ENCODE results near the gene ZBTB17.
"Not testable (repeated sequence)": the region's sequence is repeated elsewhere in the genome, so short reads cannot be mapped to it uniquely, and the experiment has no call there.

The ZBTB17 gene

DNA sequence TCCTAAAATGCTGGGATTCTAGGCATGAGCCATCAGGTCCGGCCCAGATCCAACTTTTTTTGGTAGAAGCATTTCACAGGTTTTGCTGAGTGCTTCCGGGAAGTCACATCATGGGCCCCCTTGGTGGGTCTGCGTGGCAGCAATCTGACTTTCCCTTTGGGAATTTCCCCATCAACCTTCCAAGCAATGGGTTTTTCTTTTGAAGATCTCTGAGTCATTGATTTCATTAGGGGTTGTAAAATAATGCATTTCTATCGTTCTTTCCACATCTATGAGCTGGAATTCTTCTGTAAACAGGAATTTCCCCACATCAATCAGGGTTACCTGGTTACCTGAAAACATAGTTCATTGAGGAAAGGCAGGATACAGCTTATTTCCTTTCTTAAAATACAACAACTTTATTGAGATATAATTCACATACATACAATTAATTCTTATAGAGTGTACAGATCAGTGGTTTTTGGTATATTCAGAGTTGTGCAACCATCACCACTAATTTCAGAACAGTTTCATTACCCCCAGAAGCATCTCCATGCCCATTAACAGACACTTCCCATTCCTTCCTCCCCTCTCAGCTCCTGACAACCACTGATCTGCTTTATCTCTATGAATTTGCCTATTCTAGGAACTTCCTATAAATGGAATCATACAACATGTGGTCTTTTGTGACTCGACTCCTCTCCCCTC lies 9.9 kb upstream of the ZBTB17 start:
- no peak for DNase-seq

DNA sequence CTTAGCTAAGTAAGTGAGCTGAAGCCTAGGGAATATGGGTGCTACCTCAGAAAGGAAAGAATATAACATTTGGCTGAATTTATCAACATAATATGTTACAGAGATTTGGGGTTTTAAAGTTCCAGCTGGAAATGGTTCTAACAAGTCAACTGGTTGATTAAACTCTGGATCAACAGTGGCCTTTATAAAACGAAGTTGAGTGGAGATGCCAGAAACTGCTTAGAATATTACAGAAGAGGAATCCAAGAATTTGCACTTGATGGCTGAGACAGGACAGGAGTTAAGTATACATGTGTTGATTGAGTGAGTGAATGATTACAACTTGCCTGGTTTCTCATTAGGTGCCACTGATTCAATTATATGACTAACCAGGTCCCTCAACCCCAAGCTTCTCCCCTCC lies 7.4 kb upstream of the ZBTB17 start:
- DNase-seq: no peak

DNA sequence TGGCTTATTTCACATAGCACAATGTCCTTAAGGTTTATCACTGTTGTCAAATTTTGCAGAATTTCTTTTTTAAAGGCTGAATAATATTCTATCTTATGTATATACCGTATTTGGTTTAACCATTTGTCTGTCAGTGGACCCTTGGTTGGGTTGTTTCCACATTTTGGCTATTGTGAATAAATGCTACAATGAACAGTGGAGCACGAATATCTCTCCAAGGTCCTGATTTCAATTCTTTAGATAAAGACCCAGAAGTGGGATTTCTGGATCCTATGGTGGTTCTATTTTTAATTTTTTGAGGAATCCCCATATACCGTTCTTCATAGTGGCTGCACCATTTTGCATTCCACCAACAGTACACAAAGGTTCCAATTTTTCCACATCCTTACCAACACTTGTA lies 5.8 kb upstream of the ZBTB17 start:
- DNase-seq: no peak

- not testable (repeated sequence) for DNase-seq
Measured at GRCh38 chr1:15977947-15978346, 2.0 kb upstream of the ZBTB17 start.

DNA sequence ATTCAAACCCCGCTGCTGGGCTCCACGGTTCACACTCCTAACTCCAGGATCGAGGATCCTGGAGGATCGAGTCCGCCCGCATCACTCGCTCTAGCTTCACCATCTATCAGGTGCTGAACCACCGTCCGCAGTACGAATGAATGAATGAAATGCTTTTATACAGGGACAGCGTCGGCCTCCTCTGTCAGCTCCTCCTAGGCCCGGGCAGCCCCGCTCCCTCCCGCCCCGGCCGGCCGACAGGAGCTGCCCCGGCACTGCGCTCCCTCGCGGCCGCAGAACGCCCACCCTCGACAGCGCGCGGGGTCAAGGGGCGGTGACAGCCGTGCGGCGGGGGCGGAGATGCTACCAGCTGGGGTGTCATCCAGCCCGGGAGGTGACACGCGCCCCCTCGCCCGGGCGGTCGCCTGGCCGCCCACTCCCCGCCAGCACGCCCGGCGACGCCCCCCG lies 520 bp downstream of the ZBTB17 start:
- DNase-seq: no peak

GRCh38 chr1:15974855-15975254 lies 1.0 kb downstream of the ZBTB17 start:
- DNase-seq: no peak

DNA sequence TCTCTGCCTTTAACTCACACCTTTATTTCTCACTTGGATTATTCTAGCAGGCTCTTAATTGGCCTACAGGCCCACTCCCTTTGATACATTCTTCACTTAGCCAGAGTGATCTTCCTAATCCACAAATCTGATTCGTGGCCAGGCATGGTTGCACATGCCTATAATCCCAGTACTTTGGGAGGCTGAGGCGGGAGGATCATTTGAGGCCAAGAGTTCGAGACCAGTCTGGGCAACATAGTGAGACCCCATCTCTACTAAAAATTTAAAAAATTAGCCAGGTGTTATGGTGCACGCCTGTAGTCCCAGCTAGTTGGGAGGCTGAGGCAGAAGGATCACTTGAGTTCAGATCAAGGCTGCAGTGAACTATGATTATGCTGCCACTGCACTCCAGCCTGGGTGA lies 2.1 kb downstream of the ZBTB17 start:
- no peak for DNase-seq

DNA sequence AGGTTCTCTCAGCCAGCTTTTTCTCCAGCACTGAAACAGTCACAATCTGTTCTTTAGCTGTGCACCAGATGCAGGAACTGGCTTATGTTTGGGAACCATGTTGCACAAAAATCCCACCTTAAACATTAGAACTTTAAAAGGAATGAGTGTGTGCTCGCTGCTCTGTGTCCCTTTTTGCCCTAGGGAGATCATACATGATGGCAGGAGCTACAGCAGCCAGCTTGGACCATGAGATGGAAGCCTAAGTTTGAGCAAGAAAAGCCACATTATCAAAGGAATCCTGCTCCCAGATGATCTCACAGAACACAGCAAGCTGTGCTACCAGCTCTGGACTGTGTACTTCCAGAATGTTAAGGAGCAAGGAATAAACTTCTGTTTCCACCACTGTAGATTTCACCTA lies 3.5 kb downstream of the ZBTB17 start:
- no peak for DNase-seq

- DNase-seq: no peak
Measured at GRCh38 chr1:15970911-15971310, 5.0 kb downstream of the ZBTB17 start.

GRCh38 chr1:15969321-15969880 lies 6.5 kb downstream of the ZBTB17 start:
- no peak for DNase-seq

- no peak for DNase-seq
Measured at GRCh38 chr1:15968172-15968571, 7.7 kb downstream of the ZBTB17 start.

DNA sequence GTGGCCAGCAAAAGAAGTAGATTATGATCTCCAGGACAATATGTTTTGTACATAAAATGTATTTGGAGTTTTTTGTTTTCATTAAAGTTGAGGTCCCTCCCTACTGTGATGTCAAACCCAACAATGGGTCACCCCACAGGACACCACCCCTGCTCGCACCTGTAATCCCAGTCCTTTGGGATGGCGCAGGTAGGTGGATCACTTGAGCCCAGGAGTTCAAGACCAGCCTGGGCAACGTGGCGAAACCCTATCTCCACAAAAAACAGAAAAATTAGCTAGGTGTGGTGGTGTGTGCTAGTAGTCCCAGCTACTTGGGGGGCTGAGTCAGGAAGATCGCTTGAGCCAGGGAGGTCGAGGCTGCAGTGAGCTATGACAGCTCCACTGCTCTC lies 9.0 kb downstream of the ZBTB17 start:
- no peak for DNase-seq

DNA sequence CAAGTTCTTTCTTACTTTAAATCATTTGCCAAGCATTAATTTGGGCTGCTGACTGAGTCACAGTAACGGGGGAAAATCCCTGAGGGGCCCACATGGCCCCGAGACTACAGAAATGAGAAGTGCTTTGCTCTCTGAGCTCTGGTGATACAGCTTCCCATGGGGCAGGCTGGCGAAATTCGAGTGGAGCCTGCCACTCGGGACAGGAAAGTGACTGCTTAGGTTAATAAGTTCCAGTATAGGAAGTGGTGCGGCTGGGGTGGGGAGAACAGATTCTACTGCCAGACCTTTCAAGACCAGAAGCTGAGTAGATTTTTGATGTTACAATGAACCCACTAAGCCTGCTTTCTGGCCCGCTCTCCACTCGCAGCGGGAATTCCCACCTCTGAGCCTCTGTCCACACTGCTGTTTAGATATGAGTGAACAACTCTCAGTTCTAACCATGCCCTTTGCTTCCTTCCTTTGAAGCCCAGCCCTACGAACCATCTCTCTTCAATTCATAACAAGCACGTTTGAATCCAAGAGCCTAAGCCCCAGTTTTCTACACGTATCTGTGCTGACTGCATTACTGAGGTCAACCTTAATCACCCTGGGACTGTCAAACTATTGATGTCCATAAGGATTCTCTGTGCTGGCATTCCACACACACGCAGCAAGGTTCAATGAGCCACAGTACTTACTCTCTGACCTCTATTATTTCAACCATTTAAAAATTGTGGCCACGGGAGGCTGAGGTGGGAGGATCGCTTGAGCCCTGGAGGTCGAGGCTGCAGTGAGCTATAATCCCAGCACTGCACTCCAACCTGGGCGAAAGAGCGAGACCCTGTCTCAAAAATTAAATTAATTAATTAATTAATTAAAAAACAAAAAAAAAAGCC lies 9.6 kb downstream of the ZBTB17 start:
- no peak for DNase-seq

DNA sequence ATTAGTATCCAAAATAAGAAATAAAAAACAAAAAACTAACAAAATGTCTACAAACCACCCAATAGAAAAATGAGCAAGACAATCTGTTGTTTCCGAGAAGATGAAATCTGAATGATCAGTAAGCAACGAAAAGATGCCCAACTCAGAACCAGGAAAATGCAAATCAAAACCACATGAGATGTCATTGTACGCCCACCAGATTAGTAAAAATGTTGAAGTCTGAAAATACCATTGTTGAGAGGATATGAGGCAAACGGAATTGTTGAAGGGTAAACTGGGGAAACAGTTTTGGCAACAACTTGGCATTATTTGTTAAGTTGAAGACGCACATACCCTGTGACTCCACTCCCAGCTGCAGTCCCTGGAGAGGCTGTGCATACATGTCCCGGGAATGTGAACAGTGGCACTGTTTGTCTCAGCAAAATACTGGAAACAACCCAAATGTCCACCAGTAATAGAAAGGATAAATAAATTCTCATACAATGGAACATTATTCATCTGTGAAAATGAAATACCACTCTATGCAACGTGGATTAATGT lies 10.6 kb downstream of the ZBTB17 start:
- DNase-seq: no peak

- DNase-seq: no peak
Measured at GRCh38 chr1:15963968-15964648, 11.8 kb downstream of the ZBTB17 start.

GRCh38 chr1:15963363-15963967 lies 12.4 kb downstream of the ZBTB17 start:
- no peak for DNase-seq

DNA sequence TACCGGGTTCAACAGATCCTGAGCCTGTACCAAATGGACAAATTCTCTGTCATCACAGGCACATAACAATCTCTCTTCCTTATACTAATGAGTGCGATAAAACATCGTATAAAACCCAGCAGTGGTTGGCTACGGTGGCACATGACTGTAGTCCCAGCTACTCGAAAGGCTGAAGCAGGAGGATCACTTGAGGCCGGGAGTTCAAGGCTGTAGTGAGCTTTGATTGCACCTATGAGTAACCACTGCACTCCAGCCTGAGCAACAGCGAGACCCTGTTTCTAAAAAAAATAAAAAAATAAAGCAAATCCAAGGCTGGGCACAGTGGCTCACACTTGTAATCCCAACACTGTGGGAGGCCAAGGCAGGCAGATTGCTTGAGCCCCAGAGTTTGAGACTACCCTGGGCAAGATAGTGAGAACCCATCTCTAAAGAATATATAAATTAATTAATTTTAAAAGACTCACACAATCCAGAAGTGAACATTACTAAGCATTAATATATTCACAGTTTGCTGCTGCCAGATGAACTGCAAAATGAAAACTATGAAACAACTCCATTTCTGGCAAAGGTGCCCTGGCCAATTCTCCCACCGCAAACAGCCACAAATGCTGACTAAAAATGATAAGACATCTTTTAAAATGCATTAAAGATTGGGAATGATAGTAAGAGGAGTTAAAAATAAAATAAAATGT lies 13.1 kb downstream of the ZBTB17 start:
- DNase-seq: no peak

- no peak for DNase-seq
Measured at GRCh38 chr1:15962176-15962575, 13.7 kb downstream of the ZBTB17 start.

DNA sequence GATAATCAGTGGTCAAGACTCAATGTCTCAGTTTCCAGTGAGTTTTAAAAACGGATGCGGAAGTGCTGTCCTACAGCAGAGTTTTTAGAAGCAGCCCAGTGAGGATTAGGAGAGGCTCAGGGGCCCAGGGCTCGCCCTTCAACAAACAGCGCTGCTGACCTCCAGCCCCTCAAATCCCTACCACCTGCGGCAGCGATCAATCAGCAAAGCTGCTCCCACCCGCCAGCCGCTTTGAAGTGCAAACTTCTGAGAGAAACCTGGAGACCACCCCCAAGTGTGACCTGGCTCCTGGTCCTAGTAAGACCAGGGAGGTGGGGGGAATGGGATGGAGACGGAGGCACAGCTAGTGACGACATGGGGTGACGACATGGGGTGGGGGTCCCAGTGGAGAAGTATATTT lies 14.4 kb downstream of the ZBTB17 start:
- DNase-seq: no peak

DNA sequence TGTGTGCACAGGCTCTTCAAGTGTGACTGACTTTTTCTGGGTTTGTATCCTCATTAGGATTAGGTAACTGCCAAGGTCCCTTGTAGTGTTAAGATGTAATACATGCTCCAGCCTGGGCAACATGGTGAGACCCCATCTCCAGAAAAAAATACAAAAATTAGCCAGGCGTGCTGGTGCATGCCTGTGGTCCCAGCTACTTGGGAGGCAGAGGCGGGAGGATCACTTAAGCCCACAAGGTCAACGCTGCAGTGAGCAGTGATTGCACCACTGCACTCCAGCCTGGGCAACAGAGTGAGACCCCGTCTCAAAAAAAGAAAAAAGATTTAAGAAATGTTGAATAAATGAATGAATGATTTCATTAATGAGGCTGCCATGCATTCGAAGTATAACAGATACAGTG lies 15.1 kb downstream of the ZBTB17 start:
- no peak for DNase-seq

GRCh38 chr1:15959827-15960446 lies 16.0 kb downstream of the ZBTB17 start:
- no peak for DNase-seq

DNA sequence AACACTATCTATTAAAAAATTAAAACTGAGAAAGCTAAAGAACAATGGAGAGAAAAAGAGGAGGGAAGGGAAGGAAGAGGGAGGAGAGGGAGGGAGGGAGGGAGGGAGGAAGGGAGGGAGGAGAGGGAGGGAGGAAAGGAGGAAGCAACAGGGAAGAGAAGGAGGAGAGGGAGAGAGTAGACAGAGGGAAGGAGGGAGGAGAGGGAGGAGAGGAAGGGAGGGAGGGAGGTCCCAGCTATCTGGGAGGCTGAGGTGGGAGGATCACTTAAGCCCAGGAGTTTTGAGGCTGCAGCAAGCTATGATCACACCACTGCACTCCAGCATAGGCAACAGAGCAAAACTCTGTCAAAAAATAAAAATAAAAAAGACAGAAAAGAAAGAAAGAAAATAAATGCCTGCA lies 16.5 kb downstream of the ZBTB17 start:
- no peak for DNase-seq

Data from SHP77 treated with DMSO at 0.1 percent for 48 hours (cell line).